Endothelial cell (in vitro differentiated cells): ENCODE results near the gene MOGAT2. TPM values are rescaled to one million over a fixed set of nuclear protein-coding genes. Genes with fewer than 3 reads are reported as not detected.

ENCODE experiments used
- DNase-seq: peaks from one replicate; pipeline ENCODE4 v3.0.0; 2021; ENCODE audit warnings: low spot score
- H3K27ac Mint-ChIP-seq: one replicate; pipeline ENCODE4 v1.8.0; 2021; ENCODE audit warnings: mixed read lengths, inconsistent platforms; ENCODE audit not compliant: unreplicated experiment
- H3K27me3 Mint-ChIP-seq: one replicate; pipeline ENCODE4 v1.8.0; 2021; ENCODE audit warnings: mild to moderate bottlenecking, moderate library complexity, mixed read lengths, inconsistent platforms; ENCODE audit not compliant: unreplicated experiment
- H3K36me3 Mint-ChIP-seq: one replicate; pipeline ENCODE4 v1.8.0; 2021; ENCODE audit warnings: mild to moderate bottlenecking, low read depth, mixed read lengths, inconsistent platforms; ENCODE audit not compliant: unreplicated experiment
- H3K4me1 Mint-ChIP-seq: one replicate; pipeline ENCODE4 v1.8.0; 2021; ENCODE audit warnings: mild to moderate bottlenecking, mixed read lengths, inconsistent platforms; ENCODE audit not compliant: unreplicated experiment
- H3K4me3 Mint-ChIP-seq: one replicate; pipeline ENCODE4 v1.8.0; 2021; ENCODE audit warnings: mild to moderate bottlenecking, mixed read lengths, inconsistent platforms; ENCODE audit not compliant: unreplicated experiment
- H3K9me3 Mint-ChIP-seq: one replicate; pipeline ENCODE4 v1.8.0; 2021; ENCODE audit warnings: mixed read lengths, inconsistent platforms; ENCODE audit not compliant: unreplicated experiment
- total RNA-seq: library from RNA; stranded (reverse); fragmentation: NEBNext Ultra II Directional; extraction: Animal tissue kit (Norgen Biotek cat#: 25700); gene quantifications from one replicate; pipeline ENCODE4 v1.2.1, GENCODE V29; 2021; ENCODE audit not compliant: unreplicated experiment
- TF ChIP-seq, protein P1 (sequence below): fragments of 200-600 bp; sonication (generic); IDR thresholded peaks from one replicate; pipeline ENCODE4 v1.5.0; 2021; ENCODE audit warnings: antibody characterized with exemption; ENCODE audit not compliant: unreplicated experiment

The MOGAT2 gene
- total RNA-seq, 1 donor from 2014 or later, result not detected

DNA sequence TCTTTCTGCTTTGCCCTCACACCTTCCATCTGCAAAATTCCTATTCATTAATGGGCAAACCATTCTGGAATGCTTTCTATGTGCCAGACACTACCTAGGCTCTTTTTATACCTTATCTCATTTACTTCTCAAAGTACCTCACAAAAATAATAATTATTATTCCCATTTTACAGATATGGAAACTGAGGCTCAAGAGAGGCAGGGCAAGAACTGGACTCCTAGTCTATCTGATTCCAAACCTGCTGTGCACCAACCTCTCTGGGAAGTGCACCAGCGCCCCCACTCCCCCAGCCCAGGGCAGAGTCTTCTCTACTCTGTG lies 50.1 kb downstream of the MOGAT2 start:
- H3K27ac Mint-ChIP-seq, result no peak overlapping the region
- no peak overlapping the region for H3K4me3 Mint-ChIP-seq
- H3K36me3 Mint-ChIP-seq, result no peaks in the 10 kb centered on the region
- TF ChIP-seq, protein P1, sequence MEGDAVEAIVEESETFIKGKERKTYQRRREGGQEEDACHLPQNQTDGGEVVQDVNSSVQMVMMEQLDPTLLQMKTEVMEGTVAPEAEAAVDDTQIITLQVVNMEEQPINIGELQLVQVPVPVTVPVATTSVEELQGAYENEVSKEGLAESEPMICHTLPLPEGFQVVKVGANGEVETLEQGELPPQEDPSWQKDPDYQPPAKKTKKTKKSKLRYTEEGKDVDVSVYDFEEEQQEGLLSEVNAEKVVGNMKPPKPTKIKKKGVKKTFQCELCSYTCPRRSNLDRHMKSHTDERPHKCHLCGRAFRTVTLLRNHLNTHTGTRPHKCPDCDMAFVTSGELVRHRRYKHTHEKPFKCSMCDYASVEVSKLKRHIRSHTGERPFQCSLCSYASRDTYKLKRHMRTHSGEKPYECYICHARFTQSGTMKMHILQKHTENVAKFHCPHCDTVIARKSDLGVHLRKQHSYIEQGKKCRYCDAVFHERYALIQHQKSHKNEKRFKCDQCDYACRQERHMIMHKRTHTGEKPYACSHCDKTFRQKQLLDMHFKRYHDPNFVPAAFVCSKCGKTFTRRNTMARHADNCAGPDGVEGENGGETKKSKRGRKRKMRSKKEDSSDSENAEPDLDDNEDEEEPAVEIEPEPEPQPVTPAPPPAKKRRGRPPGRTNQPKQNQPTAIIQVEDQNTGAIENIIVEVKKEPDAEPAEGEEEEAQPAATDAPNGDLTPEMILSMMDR, result no peak
- H3K4me1 Mint-ChIP-seq, result peaks cover 3% of the 10 kb centered on the region
- H3K27me3 Mint-ChIP-seq, result peaks cover 20% of the 10 kb centered on the region
- no peak for DNase-seq
- no peaks in the 10 kb centered on the region for H3K9me3 Mint-ChIP-seq

DNA sequence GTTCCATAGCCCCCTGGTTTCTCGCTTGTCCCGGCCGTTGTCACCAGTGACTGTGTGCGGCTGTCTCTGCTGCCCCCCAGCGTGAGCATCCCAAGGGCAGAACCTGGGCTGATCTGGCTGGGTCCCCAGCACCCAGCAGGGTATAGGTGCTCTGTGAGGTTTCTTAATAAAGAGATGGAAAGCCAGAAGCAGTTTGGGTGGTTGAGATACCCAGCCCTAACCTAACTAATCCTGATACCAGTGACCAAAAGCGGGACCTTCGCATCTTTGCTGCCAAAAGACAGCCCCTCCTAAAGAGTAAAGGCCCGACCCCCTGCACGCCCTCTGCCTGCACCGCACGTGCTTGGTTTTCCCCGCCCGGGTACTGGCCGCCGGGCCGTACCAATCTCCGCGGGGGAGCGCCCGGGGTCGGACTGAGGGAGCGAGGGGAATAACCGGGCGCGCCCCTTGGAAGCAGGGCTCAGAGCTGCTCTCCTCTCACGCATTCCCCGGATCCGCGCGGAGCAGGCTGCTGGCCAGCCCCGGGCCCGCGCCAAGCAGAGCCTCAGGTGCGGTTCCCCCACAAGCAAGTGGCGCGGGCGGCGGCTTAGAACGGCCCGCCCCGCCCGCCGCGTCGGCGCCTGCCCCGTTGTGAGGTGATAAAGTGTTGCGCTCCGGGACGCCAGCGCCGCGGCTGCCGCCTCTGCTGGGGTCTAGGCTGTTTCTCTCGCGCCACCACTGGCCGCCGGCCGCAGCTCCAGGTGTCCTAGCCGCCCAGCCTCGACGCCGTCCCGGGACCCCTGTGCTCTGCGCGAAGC lies 50.7 kb downstream of the MOGAT2 start, which contains the start of gene DGAT2:
Gene DGAT2, plus strand, starts transcription at position 667 of the 797 bp plus-strand sequence. CDS start 214 bp downstream, outside the sequence.
- DNase-seq, result peak; percentile 71

DNA sequence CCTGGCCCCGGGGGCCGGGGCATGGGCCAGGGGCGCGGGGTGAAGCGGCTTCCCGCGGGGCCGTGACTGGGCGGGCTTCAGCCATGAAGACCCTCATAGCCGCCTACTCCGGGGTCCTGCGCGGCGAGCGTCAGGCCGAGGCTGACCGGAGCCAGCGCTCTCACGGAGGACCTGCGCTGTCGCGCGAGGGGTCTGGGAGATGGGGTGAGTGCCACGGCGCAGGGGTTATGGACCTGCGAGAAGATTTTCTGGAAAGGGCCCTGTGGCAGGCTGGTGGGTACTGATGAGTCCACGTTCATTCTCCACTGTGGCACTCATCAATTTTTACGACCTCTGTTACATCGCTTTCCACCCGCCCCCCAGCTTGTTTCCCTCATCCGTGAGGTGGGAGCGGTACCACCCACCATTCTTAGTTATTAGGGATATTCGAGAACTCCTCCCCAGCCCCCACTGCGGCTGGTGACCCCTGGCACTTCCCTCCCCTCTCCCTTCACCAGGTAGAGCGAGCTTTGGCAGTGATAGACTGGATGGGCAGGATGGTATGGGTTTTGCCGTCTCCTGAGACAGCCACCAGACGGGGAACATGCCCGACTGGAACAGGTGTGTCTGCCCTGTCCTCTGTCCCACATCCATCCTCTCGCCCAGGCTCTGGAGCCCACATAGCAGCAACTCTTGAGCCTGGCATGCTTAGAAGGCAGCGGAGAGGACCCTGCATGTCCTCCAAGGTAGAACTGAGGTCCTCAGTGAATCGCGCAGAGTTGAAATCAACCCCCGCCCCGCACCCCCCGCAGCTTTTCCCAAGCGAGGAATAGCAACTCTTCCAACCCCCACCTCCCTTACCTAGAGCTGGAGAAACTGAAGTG lies 51.5 kb downstream of the MOGAT2 start:
- TF ChIP-seq, protein P1, result no peak
- H3K9me3 Mint-ChIP-seq, result no peaks in the 10 kb centered on the region
- H3K4me1 Mint-ChIP-seq, result peaks cover 3% of the 10 kb centered on the region
- peaks cover 23% of the 10 kb centered on the region for H3K27me3 Mint-ChIP-seq
- no peak overlapping the region for H3K27ac Mint-ChIP-seq
- no peaks in the 10 kb centered on the region for H3K36me3 Mint-ChIP-seq
- H3K4me3 Mint-ChIP-seq, result no peak overlapping the region
- DNase-seq, result no peak

More for the DNA sequence above, 50.7 kb downstream of the MOGAT2 start, which contains the start of gene DGAT2:
- peaks cover 20% of the 10 kb centered on the region for H3K27me3 Mint-ChIP-seq
- no peaks in the 10 kb centered on the region for H3K9me3 Mint-ChIP-seq
- no peak within 1 kb of the TSS for H3K27ac Mint-ChIP-seq
- H3K4me3 Mint-ChIP-seq, result no peak within 1 kb of the TSS
- TF ChIP-seq, protein P1, result no peak
- H3K4me1 Mint-ChIP-seq, result peaks cover 3% of the 10 kb centered on the region
- no peaks in the 10 kb centered on the region for H3K36me3 Mint-ChIP-seq

DNA sequence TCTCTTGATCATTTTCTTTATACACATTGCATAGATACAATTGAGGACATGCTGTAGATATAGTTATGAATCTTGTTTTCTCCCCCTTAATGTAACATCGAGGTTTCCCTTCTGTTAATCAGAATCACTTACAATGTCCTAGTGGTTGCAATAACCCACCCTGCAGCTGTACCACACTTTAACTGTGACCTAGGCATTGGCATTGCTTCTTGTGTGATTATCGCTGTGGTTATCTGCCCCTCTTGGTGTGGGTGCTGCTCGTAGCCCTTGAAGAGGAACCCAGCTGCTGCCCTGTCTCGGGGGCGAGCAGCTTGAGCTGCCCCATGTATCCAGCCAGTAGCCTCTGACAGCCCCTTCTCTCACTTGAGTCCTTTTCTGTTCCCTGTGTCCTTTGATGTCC lies 52.5 kb downstream of the MOGAT2 start:
- H3K36me3 Mint-ChIP-seq, result no peaks in the 10 kb centered on the region
- peaks cover 3% of the 10 kb centered on the region for H3K4me1 Mint-ChIP-seq
- no peak overlapping the region for H3K27ac Mint-ChIP-seq
- no peaks in the 10 kb centered on the region for H3K9me3 Mint-ChIP-seq
- no peak for DNase-seq
- TF ChIP-seq, protein P1, result no peak
- H3K27me3 Mint-ChIP-seq, result peaks cover 23% of the 10 kb centered on the region
- no peak overlapping the region for H3K4me3 Mint-ChIP-seq
